ENCODE results near the gene LSAMP. TPM values are rescaled to one million over a fixed set of nuclear protein-coding genes. Genes with fewer than 3 reads are reported as not detected.
A peak's percentile ranks its signal among the peaks of the same experiment; 100 is the strongest.

Gene LSAMP
- total RNA-seq, 4 donors from 2014 or later, result 1.3 to 8.3 (median 1.8) TPM

DNA sequence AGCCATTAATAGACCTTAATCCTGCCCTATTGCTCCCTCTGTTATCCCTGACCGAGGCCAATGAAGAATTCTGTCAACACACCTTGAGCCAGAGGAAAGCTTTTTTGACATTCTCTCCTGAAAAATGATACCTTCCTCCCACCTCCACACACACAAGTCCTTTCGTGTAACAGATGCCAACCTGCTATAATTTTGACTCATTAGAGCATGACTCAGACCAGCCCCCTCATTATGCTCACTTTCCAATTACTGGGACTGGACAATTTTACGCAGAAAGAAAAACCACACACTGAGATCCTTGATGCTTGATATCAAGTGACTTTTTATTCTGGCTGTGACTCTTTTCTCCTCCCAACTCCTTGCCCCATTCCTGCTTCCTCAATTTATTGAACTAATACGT lies 50.9 kb downstream of the LSAMP start:
- TF ChIP-seq POLR2A (IDR thresholded peaks at IDR 0.05), result no peak
- TF ChIP-seq, protein P1, sequence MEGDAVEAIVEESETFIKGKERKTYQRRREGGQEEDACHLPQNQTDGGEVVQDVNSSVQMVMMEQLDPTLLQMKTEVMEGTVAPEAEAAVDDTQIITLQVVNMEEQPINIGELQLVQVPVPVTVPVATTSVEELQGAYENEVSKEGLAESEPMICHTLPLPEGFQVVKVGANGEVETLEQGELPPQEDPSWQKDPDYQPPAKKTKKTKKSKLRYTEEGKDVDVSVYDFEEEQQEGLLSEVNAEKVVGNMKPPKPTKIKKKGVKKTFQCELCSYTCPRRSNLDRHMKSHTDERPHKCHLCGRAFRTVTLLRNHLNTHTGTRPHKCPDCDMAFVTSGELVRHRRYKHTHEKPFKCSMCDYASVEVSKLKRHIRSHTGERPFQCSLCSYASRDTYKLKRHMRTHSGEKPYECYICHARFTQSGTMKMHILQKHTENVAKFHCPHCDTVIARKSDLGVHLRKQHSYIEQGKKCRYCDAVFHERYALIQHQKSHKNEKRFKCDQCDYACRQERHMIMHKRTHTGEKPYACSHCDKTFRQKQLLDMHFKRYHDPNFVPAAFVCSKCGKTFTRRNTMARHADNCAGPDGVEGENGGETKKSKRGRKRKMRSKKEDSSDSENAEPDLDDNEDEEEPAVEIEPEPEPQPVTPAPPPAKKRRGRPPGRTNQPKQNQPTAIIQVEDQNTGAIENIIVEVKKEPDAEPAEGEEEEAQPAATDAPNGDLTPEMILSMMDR (IDR thresholded peaks at IDR 0.05), result no peak

DNA sequence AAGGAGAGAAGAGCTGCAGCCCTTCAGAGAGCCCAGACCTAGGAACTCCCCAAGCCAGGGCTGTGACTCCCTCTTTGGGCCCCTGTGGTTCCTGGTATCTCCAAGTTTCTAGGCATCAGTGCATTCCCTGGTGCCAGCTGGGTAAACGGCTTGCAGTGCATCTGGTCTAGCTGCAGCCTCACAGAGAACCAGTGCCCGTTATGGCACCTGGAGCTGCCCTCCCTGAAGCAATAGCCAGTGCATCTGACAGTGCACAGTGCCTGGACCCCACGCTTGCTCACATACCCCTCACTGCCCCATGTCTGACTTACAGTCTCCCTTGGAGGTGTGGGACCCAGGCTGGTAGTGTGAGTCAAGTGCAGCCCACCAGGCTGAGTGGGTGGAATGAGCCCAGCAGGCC lies 52.1 kb downstream of the LSAMP start:
- no peaks in the 10 kb centered on the region for H3K36me3 ChIP-seq
- DNase-seq, result no peak
- TF ChIP-seq, protein P1 (IDR thresholded peaks at IDR 0.05), result no peak
- TF ChIP-seq POLR2A (IDR thresholded peaks at IDR 0.05), result no peak
- no peaks in the 10 kb centered on the region for H3K9me3 ChIP-seq
- no peak overlapping the region for H3K27ac ChIP-seq
- no peaks in the 10 kb centered on the region for H3K4me1 ChIP-seq
- H3K4me3 ChIP-seq, result no peak overlapping the region
- H3K27me3 ChIP-seq, result no peaks in the 10 kb centered on the region

More for the DNA sequence above, 50.9 kb downstream of the LSAMP start:
- no peak overlapping the region for H3K4me3 ChIP-seq
- no peaks in the 10 kb centered on the region for H3K36me3 ChIP-seq
- no peaks in the 10 kb centered on the region for H3K4me1 ChIP-seq
- no peak for DNase-seq
- H3K27me3 ChIP-seq, result no peaks in the 10 kb centered on the region
- H3K9me3 ChIP-seq, result no peaks in the 10 kb centered on the region
- no peak overlapping the region for H3K27ac ChIP-seq

DNA sequence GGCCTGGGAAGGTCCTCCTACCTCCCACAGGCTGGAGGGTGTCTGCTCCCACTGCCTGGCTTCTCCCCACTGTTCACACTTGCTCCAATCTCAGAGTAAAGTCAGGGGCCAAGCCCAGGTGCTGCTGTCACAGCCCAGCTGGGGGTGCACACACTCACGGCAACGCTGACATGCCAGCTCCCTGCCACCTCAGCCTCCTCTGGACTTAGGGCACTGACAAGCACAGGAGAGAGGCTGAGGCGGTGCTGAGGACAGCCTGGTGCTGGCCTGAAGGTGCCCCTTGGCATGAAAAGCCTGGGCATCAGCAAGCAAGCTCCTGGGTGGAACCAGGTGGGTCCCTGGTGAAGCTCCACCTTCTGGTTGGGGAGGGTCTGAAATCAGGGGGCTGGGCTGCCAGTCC lies 53.0 kb downstream of the LSAMP start:
- Histone ChIP-seq H3K27ac (no peak overlapping the region), H3K4me1 (no peaks in the 10 kb centered on the region), H3K4me3 (no peak overlapping the region), H3K36me3 (no peaks in the 10 kb centered on the region), H3K9me3 (no peaks in the 10 kb centered on the region), H3K27me3 (no peaks in the 10 kb centered on the region)
- no peak for TF ChIP-seq POLR2A (IDR thresholded peaks at IDR 0.05)
- TF ChIP-seq, protein P1 (IDR thresholded peaks at IDR 0.05), result no peak
- DNase-seq, result no peak

DNA sequence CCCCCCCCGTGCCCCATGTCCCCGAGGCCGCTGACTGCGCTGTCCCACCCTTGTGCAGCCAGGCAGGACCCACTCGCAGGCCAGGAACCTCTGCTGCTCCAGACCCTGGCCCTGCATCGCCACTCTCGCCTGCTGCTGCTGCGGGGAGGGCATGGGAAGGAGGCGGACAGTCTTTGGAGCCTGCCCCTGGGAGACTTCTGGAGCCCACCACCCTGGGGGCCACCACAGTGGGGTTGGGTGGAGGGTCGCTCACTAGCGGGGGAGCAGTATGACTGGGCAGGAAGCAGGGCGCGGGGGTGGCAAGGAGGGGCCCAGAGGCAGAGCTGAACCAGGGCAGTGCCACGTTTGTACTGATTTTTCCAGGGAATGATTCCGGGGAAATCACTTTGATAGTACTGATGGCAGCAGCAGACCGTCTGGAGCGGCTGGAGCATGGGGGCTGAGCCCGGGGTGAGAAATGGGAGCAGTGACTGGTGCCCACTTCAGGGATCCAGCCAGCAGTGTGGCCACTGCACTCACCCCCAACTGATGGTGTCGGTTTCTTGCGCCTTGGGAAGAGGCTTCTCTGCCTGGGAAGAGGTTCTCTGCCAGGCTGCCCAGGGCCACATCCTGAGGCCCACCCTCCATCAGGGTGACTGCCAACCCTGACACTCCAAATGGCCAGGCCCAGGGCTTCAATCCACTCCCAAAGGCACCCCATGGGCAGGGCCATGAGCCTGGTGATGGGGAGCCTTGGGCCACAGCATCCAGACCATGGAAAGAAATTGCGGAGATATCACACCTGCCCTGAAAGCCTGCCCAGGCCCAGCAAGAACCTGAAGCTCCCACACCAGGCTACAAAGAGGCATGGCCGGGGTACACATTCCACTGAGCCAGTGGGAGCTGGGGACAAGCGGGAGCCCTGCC lies 53.7 kb downstream of the LSAMP start:
- Histone ChIP-seq H3K27ac (no peak overlapping the region), H3K27me3 (no peaks in the 10 kb centered on the region), H3K9me3 (no peaks in the 10 kb centered on the region), H3K36me3 (no peaks in the 10 kb centered on the region), H3K4me3 (no peak overlapping the region), H3K4me1 (no peaks in the 10 kb centered on the region)
- peak in 1 of 3 donors; percentile 37 for DNase-seq
- TF ChIP-seq POLR2A (IDR thresholded peaks at IDR 0.05), result no peak
- TF ChIP-seq, protein P1 (IDR thresholded peaks at IDR 0.05), result no peak

DNA sequence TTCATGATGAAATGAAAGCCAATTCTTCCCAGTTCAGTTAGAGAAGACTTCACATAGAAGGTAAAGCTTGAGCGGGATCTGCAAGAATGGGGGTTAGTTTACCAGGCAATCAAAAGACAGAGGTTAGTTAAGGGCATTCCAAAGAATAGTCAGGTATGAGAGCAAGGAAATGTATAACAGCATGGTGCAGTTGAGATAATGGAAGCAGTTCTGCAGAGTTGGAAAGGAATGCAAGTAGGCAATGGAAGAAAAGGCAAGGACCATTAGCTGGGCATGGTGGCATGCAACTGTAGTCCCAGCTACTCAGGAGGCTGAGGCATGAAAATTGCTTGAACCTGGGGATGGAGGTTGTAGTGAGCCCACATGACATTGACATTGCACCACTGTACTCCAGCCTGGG lies 55.0 kb downstream of the LSAMP start:
- DNase-seq, result no peak
- H3K4me1 ChIP-seq, result no peaks in the 10 kb centered on the region
- H3K4me3 ChIP-seq, result no peak overlapping the region
- no peaks in the 10 kb centered on the region for H3K27me3 ChIP-seq
- TF ChIP-seq, protein P1 (IDR thresholded peaks at IDR 0.05), result no peak
- TF ChIP-seq POLR2A (IDR thresholded peaks at IDR 0.05), result no peak
- H3K36me3 ChIP-seq, result no peaks in the 10 kb centered on the region
- no peaks in the 10 kb centered on the region for H3K9me3 ChIP-seq
- H3K27ac ChIP-seq, result no peak overlapping the region
